ENCODE results near the gene ZNF280B. TPM values are rescaled to one million over a fixed set of nuclear protein-coding genes. Genes with fewer than 3 reads are reported as not detected.
A peak's percentile ranks its signal among the peaks of the same experiment; 100 is the strongest.

The ZNF280B gene
- total RNA-seq, 2 experiments from 2014 or later = 2.9 to 5.3 TPM

- TF ChIP-seq EZH2phosphoT487 (IDR thresholded peaks at IDR 0.05; ENCODE audit: borderline replicate concordance, low read depth, low read length) = no peak
- no peak for TF ChIP-seq CTCF (conservative IDR thresholded peaks at IDR 0.05; ENCODE audit: low read length)
- CTCF ChIA-PET (ENCODE audit: unreplicated experiment) = no interaction called here
- no peak overlapping the region for H3K4me3 ChIP-seq (ENCODE audit: low read depth, low read length, poor library complexity, severe bottlenecking)
- intact Hi-C loops (cut with micrococcal nuclease; ENCODE audit: unreplicated experiment) = no loop called here
- no peak overlapping the region for H2AFZ ChIP-seq (ENCODE audit: low read length)
- no peaks in the 10 kb centered on the region for H4K20me1 ChIP-seq (ENCODE audit: insufficient read depth, low read length)
- H3K36me3 ChIP-seq (ENCODE audit: insufficient read depth, low read length) = no peaks in the 10 kb centered on the region
- H3K4me1 ChIP-seq (ENCODE audit: insufficient read depth, low read length, poor library complexity, severe bottlenecking) = peaks cover 22% of the 10 kb centered on the region
- DNase-seq (ENCODE audit: low spot score) = peak; percentile 12
- POLR2A ChIA-PET = interaction anchor here (0.5 to 1.2 kb wide), 3 partner anchors 12 to 120 kb away, joined by 3 to 6 read pairs (median 3); partner anchors contain the start of gene ZNF280B
- H3K9me3 ChIP-seq (ENCODE audit: low read length) = no peaks in the 10 kb centered on the region
- H3K4me2 ChIP-seq (ENCODE audit: low read length) = 0 out of 2 replicates have a peak overlapping the region, but pooled peaks have one; percentile 20
- no peaks in the 10 kb centered on the region for H3K9me2 ChIP-seq (ENCODE audit: insufficient read depth, low read length)
- no TSS peak for BruUV-seq (replicated peaks)
- H3K27ac ChIP-seq (ENCODE audit: low read depth, low read length, poor library complexity, severe bottlenecking) = no peak overlapping the region
- no peaks in the 10 kb centered on the region for H3K79me2 ChIP-seq (ENCODE audit: insufficient read depth, low read depth, low read length)
Measured at GRCh38 chr22:22520667-22521602, 12.4 kb upstream of the ZNF280B start.

GRCh38 chr22:22520020-22520656 is 11.6 kb upstream of the ZNF280B start, which contains the start of gene ZNF280A:
ZNF280A (minus strand) TSS chr22:22520270; CDS start chr22:22515630, 4,640 bp downstream.
- intact Hi-C loops (cut with micrococcal nuclease; ENCODE audit: unreplicated experiment) = no loop called here
- Histone ChIP-seq H3K27ac (ENCODE audit: low read depth, low read length, poor library complexity, severe bottlenecking) (no peak within 1 kb of the TSS), H3K4me2 (ENCODE audit: low read length) (0 out of 2 replicates have a peak within 1 kb of the TSS, but pooled peaks have one; percentile 20), H3K36me3 (ENCODE audit: insufficient read depth, low read length) (no peaks in the 10 kb centered on the region), H3K79me2 (ENCODE audit: insufficient read depth, low read depth, low read length) (no peaks in the 10 kb centered on the region), H3K9me2 (ENCODE audit: insufficient read depth, low read length) (no peaks in the 10 kb centered on the region), H2AFZ (ENCODE audit: low read length) (no peak within 1 kb of the TSS), H3K4me1 (ENCODE audit: insufficient read depth, low read length, poor library complexity, severe bottlenecking) (peaks cover 22% of the 10 kb centered on the region), H3K9me3 (ENCODE audit: low read length) (no peaks in the 10 kb centered on the region), H4K20me1 (ENCODE audit: insufficient read depth, low read length) (no peaks in the 10 kb centered on the region), H3K4me3 (ENCODE audit: low read depth, low read length, poor library complexity, severe bottlenecking) (no peak within 1 kb of the TSS)
- TF ChIP-seq CTCF (conservative IDR thresholded peaks at IDR 0.05; ENCODE audit: low read length) (no peak), EZH2phosphoT487 (IDR thresholded peaks at IDR 0.05; ENCODE audit: borderline replicate concordance, low read depth, low read length) (no peak)
- no peak for DNase-seq (ENCODE audit: low spot score)
- CTCF ChIA-PET (ENCODE audit: unreplicated experiment) = no interaction called here
- POLR2A ChIA-PET = interaction anchor here (0.5 to 1.2 kb wide), 4 partner anchors 11 to 119 kb away, joined by 3 to 6 read pairs (median 4); partner anchors contain the start of gene ZNF280B
- BruUV-seq (replicated peaks) = no TSS peak

All from OCI-LY7 (cell line).